HG03575 (cell line): ENCODE results near the gene SENP8.
"Not testable (repeated sequence)": the region's sequence is repeated elsewhere in the genome, so short reads cannot be mapped to it uniquely, and the experiment has no call there.

Source experiments
- ATAC-seq: cut with Tn5 transposase; IDR thresholded peaks from one replicate; pipeline ENCODE4 v1.9.1; 2021; ENCODE audit not compliant: unreplicated experiment, insufficient number of reproducible peaks, low FRiP score; ENCODE audit errors: extremely low read depth

Gene SENP8

GRCh38 chr15:72118017-72118978, at the start of gene SENP8, which contains the start of gene MYO9A:
Gene SENP8, plus strand, starts transcription at chr15:72118403. Its CDS starts 21,221 bp downstream, at chr15:72139624.
Gene MYO9A, minus strand, starts transcription at chr15:72118150. Its CDS starts 71,587 bp downstream, at chr15:72046563.
- peak; percentile 44 for ATAC-seq

- no peak for ATAC-seq
Observed at GRCh38 chr15:72068856-72069255, 49.3 kb upstream of the SENP8 start.

GRCh38 chr15:72070817-72071447, 47.3 kb upstream of the SENP8 start:
- no peak for ATAC-seq

GRCh38 chr15:72071448-72071825, 46.8 kb upstream of the SENP8 start:
- ATAC-seq: not testable (repeated sequence)

GRCh38 chr15:72074335-72075060, 43.7 kb upstream of the SENP8 start:
- ATAC-seq: no peak

GRCh38 chr15:72077950-72078349, 40.3 kb upstream of the SENP8 start:
- no peak for ATAC-seq

GRCh38 chr15:72078887-72079286, 39.3 kb upstream of the SENP8 start:
- ATAC-seq: no peak

- ATAC-seq: no peak
Observed at GRCh38 chr15:72082176-72082575, 36.0 kb upstream of the SENP8 start.

GRCh38 chr15:72086010-72086697, 32.0 kb upstream of the SENP8 start:
- no peak for ATAC-seq

GRCh38 chr15:72086920-72087648, 31.1 kb upstream of the SENP8 start:
- ATAC-seq: no peak

- ATAC-seq: no peak
Observed at GRCh38 chr15:72092006-72092405, 26.2 kb upstream of the SENP8 start.

- no peak for ATAC-seq
Observed at GRCh38 chr15:72092691-72093090, 25.5 kb upstream of the SENP8 start.

- ATAC-seq: no peak
Observed at GRCh38 chr15:72096796-72097195, 21.4 kb upstream of the SENP8 start.

- ATAC-seq: no peak
Observed at GRCh38 chr15:72098040-72098439, 20.2 kb upstream of the SENP8 start.

GRCh38 chr15:72099155-72099554, 19.0 kb upstream of the SENP8 start:
- ATAC-seq: no peak

GRCh38 chr15:72100551-72100950, 17.7 kb upstream of the SENP8 start:
- not testable (repeated sequence) for ATAC-seq

- ATAC-seq: no peak
Observed at GRCh38 chr15:72105111-72105510, 13.1 kb upstream of the SENP8 start.

- ATAC-seq: no peak
Observed at GRCh38 chr15:72106068-72106467, 12.1 kb upstream of the SENP8 start.
